Hypothalamus (tissue), 51 donors: ENCODE results near the gene DOCK10.
"Not testable (repeated sequence)": the region's sequence is repeated elsewhere in the genome, so short reads cannot be mapped to it uniquely, and the experiment has no call there.

Source experiments
- DNase-seq, 51 donors: peaks; one replicate each; lab custom pipeline; 2025; lab: John Stamatoyannopoulos, UW

DOCK10 gene

GRCh38 chr2:225041851-225042799 is at the start of gene DOCK10:
Gene DOCK10 (minus strand): TSS chr2:225042468. CDS start chr2:225042374, 94 bp downstream.
- DNase-seq = peak in 41 of 51 donors; percentile 16 to 86 (median 53)

- DNase-seq = no peak
These were observed 49.1 kb upstream of the DOCK10 start for GRCh38 chr2:225091336-225091735.

- DNase-seq = no peak
These were observed 48.5 kb upstream of the DOCK10 start for GRCh38 chr2:225090746-225091145.

GRCh38 chr2:225086915-225087314 is 44.6 kb upstream of the DOCK10 start:
- DNase-seq = no peak

GRCh38 chr2:225086439-225086838 is 44.2 kb upstream of the DOCK10 start:
- DNase-seq = no peak

GRCh38 chr2:225083276-225083675 is 41.0 kb upstream of the DOCK10 start:
- no peak for DNase-seq

GRCh38 chr2:225076125-225076524 is 33.9 kb upstream of the DOCK10 start:
- no peak for DNase-seq

- DNase-seq = peak in 1 of 51 donors; percentile 31
These were observed 32.8 kb upstream of the DOCK10 start for GRCh38 chr2:225074919-225075681.

GRCh38 chr2:225074366-225074765 is 32.1 kb upstream of the DOCK10 start:
- DNase-seq = no peak

- no peak for DNase-seq
These were observed 30.9 kb upstream of the DOCK10 start for GRCh38 chr2:225073198-225073597.

GRCh38 chr2:225072444-225072843 is 30.2 kb upstream of the DOCK10 start:
- DNase-seq = no peak

GRCh38 chr2:225070811-225071210 is 28.5 kb upstream of the DOCK10 start:
- DNase-seq = peak in 38 of 51 donors; percentile 1 to 90 (median 42)

GRCh38 chr2:225069966-225070365 is 27.7 kb upstream of the DOCK10 start:
- DNase-seq = no peak

- DNase-seq = no peak
These were observed 27.2 kb upstream of the DOCK10 start for GRCh38 chr2:225069477-225069876.

GRCh38 chr2:225065882-225066281 is 23.6 kb upstream of the DOCK10 start:
- DNase-seq = no peak

- no peak for DNase-seq
These were observed 22.7 kb upstream of the DOCK10 start for GRCh38 chr2:225064928-225065327.

- no peak for DNase-seq
These were observed 22.1 kb upstream of the DOCK10 start for GRCh38 chr2:225064362-225064761.

- DNase-seq = no peak
These were observed 14.2 kb upstream of the DOCK10 start for GRCh38 chr2:225056330-225057073.

GRCh38 chr2:225055714-225056113 is 13.4 kb upstream of the DOCK10 start:
- no peak for DNase-seq

- no peak for DNase-seq
These were observed 10.4 kb upstream of the DOCK10 start for GRCh38 chr2:225052703-225053102.

- DNase-seq = not testable (repeated sequence)
These were observed 5.2 kb upstream of the DOCK10 start for GRCh38 chr2:225047502-225047901.
